Mammary epithelial cell (primary cell): ENCODE results near the gene RBM4.
"Not testable (repeated sequence)": the region's sequence is repeated elsewhere in the genome, so short reads cannot be mapped to it uniquely, and the experiment has no call there.

ENCODE experiments used
- CTCF ChIP-seq, 2 donors: IDR thresholded peaks in 1 of 2; conservative IDR thresholded peaks in 1 of 2; 2 replicates each; pipeline ENCODE4 v1.5.1; 2011 to 2012; ENCODE audit warnings: inconsistent platforms in 2 of 2, low read length in 2 of 2, mild to moderate bottlenecking in 2 of 2, control low read depth in 1 of 2, low read depth in 1 of 2; ENCODE audit not compliant: insufficient read depth in 1 of 2; ENCODE audit errors: extremely low read depth in 1 of 2
- EZH2 ChIP-seq: IDR thresholded peaks from 2 replicates; pipeline ENCODE4 v1.6.1; 2012; ENCODE audit warnings: low read length, inconsistent platforms, borderline replicate concordance

- not testable (repeated sequence) for TF ChIP-seq CTCF (conservative IDR thresholded peaks at IDR 0.05 in 1 of 2, IDR thresholded peaks at IDR 0.05 in 1 of 2; ENCODE audit: extremely low read depth in 1 of 2, insufficient read depth in 1 of 2, low read depth in 1 of 2, low read length in 2 of 2); EZH2
Measured at GRCh38 chr11:66606608-66607007, 31.9 kb upstream of the RBM4 start.
